Stimulated activated CD8-positive, alpha-beta memory T cell treated with anti-CD3 and anti-CD28 coated beads, Interleukin-15, amount 100 ng/mL, for 4 hours (primary cell): ENCODE measurements around the gene CST2.
"Not testable (repeated sequence)": the region's sequence is repeated elsewhere in the genome, so short reads cannot be mapped to it uniquely, and the experiment has no call there.

Source experiments
- DNase-seq, 2 donors: peaks; one replicate each; pipeline ENCODE4 v3.0.0-alpha.2; 2020; ENCODE audit warnings: low read depth in 2 of 2

CST2 gene

DNA sequence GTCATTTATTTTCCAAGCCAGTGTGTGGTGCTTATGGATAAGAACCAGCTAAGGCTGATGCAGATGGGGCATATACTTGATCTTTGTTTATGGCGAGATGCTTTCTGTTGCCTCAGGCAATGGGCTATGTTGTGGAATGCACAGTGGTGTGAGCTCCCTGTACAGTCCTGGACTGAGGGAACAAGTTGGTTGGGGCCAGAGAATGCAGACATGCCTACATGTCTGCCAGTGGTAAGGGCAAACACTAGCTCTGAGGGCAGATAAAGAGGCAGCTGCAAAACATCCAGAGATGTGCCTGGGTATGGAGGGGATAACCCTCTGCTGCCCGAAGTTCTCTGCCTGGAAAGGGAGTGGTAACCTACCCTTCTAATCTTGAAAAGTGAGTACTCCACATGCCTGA lies 16.2 kb downstream of the CST2 start:
- not testable (repeated sequence) for DNase-seq

DNA sequence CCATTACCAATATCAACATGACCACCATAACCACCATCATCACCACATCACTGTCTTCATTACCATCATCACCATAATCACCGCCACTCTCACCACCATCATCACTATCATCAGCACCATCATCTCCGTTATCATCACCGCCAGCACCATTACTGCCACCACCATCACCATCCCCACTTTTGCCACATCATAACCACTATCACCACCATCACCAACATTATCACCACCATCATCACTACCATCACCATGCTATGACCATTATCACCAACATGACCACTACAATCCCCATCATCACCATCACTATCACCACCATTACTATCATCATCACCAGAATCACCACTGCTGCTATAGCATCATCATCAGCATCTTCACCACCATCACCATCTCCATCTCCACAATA lies 25.7 kb downstream of the CST2 start:
- no peak for DNase-seq

DNA sequence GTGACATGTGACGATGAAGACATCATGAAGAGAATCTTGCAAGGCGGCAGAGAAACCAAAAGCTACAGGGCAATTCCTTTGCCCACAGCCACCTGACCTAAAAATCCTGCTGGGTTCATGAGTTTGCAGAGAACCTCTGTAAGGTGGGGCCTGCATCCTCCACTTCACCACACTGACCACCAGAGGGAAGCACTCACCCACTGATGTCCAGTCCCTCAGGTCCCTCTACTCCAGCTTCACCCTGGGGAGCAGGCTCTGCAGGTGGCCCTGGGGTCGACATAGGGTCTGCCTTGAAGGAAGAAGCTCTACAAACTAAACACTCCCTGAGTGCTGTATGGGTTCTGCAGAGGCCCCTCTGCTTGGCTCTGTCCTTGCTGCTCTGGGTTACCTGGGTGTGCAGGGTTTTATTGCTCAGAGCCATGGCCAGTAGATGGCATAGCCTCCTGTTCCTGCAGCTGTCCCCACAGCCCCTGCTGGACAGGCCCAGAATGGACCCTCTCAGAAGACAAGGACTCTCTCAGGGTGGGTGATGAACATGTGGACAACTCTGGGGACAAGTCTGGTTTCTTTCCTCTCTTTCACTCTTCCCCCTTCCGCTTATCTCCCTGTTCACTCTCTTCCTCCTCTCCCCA lies 27.2 kb downstream of the CST2 start:
- not testable (repeated sequence) for DNase-seq

DNA sequence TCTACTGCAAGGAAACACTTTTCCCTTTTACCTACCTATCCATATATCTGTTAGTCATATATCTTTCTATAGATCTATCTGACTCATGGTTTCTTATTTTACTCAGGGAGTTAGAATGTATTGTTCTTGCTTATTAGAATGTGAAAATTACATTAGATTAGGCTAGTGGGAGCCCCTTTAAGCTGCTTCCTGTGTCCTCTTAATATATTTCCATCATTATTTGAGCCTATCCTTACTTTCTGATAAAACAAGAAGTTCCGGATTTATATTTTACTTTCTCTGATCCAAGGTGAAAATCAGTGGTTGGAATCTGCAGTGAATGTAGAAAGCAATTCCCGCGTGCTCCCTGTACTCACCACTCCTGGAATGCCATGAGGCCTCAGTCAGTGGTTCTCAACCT lies 31.0 kb downstream of the CST2 start:
- no peak for DNase-seq

DNA sequence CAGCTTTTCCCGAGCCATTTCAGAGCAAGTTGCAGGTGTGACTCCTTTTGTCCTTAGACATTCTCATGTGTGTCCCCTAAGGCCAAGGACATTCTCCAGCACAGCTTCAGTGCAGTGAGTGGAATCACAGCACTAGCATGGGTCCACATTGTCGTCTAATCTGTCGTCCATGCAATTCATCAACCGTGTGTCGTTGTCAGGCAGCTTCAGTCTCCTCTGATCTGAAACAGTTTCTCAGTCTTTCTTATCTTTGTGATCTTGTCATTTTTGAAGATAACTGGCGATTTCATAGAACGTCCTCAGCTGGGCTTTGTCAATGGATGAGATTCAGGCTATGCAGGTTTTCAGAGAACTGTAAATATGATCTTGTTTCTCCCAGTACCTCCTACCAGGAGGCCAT lies 31.7 kb downstream of the CST2 start:
- DNase-seq, result no peak

DNA sequence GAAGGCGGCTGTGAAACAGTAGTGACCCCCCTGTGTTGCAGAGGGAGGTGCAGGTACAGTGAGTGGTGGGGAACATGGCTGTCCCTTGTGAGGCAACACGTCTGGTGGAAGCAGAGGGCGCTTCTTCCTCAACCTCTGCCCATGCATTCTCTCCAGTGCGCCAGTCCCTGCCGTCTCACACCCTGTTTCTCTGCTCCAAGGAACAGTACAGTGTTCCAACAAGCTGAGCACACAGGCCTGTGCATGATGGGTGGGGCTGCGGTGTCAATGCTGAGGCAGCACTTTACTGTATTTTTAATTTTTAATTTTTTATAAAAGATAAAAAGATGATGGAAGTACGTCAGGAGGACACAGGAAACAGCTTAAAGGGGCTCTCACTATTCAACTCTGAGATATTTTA lies 32.5 kb downstream of the CST2 start:
- no peak for DNase-seq

DNA sequence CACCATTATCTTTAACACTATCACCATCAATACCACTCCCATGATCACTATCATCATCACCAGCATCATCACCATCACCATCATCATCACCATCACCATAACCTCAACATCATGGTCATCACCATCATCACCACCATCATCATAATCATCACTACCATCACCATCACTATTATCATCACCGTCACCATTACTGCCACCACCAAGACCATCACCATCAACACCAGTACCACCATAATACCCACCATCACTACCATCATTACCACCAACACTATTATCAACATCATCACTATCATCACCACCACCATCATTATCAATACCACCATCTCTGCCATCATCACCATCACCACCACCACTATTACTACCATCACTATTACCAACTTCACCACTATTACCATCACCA lies 43.1 kb downstream of the CST2 start:
- DNase-seq, result no peak

DNA sequence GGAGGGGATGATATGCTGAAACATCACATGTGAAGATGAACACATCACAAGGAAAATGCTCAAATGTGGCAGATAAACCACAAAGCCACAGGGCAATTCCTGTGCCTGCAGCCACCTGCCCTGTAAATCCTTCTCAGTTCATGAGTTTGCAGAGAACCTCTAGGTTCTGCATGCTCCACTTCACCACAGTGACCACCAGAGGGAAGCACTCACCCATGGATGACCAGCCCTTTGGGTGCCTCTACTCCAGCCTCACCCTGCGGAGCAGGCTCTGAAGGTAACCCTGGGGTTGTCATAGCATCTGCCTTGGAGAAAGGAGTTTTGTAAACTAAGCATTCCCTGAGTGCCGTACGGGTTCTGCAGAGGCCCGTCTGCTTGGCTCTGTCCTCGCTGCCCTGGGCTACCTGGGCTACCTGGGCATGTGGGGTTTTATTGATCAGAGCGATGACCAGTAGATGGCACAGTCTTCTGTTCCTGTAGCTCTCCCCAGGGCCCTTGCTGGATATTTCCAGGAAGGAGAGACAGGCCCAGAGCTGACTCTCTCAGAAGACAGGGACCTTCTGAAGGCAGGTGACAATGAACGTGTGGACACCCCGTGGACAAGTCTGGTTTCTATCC lies 44.1 kb downstream of the CST2 start:
- no peak for DNase-seq

DNA sequence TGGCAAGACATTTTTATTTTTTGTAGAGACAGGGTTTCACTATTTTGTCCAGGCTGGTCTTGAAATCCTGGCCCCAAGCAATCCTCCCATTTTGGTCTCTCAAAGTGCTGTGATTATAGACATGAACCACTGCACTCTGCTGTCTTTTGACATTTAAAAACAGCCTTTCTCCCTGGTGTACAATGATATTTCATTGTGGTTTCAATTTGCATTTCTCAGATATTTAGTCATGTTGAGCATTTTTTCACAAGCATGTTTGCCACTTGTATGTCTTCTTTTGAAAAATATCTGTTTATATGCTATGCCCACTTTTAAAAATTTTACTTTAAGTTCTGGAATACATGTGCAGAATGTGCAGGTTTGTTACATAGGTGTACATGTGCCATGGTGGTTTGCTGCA lies 47.9 kb downstream of the CST2 start:
- DNase-seq, result not testable (repeated sequence)

DNA sequence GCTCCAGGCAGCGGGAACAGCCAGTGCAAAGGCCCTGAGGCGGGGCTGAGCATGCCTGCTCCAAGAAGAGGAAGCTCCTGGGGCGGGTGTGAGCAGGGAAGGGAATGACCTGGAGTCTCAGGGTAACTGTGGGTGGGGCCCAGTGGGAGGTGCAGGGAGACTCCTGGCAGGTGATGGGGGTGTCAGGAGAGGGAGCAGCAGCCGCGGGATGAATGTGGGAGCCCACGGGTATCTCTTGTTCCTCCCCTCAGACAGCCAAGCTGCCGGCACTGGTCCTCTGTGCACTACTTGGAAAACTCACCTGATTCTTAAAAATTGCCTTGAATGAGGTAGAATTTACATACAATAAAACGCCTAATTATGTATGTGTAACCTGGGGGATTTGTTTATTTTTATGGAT lies 49.1 kb downstream of the CST2 start:
- DNase-seq, result not testable (repeated sequence)

DNA sequence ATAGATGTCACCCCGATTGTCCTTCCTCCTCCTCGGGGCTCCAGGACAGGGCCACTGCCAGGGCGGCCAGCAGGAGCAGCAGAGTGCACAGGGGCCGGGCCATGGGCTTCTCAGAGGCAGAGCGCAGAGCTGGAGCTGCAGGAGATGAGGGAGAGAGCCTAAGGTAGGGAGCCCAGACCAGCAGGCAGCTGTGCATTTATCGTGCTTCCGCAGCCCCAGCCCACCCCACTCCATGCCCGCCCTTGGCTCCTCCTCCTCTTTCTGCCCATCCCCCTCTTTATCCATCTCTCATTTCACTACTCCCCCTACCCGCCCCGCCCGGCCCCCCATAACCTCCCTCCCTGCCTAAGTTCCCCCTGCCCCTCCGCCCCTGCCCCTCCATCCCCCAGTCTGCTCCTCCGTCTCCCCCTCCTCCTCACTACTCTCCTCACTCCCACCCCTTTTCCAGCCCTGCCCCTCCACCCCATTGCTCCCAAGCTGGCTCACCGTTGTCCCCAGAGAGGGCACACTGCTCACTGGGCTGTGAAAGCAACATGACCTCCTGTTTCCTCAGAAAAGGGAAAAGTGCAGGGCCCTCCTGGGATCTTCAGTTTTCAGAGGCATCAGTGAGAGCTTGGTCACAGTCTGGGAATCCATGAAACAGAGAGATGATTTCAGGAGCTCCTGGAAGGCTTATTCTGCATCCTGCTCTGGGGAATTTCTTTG lies 50.3 kb downstream of the CST2 start:
- DNase-seq, result no peak

DNA sequence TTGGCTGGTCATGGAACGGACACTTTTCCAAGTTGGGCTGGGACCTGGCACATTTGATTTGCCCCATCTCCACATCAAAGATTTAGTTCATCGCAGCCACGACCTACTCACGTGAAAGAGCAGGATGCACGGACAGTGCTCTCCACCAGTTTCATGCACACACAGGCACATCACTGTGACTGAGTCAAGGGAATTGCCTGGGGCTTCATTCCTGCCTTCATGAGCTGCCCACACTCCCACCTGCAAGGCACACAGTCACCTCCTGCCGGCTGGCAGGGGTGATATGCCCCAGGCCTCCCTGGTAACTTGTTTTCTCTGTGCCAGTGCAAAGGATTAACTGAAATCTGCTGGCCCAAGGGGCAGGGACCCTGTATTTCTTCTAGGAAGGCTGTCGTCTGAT lies 52.4 kb downstream of the CST2 start:
- DNase-seq, result no peak
